ENCODE measurements around the gene RENBP.

Gene RENBP

DNA sequence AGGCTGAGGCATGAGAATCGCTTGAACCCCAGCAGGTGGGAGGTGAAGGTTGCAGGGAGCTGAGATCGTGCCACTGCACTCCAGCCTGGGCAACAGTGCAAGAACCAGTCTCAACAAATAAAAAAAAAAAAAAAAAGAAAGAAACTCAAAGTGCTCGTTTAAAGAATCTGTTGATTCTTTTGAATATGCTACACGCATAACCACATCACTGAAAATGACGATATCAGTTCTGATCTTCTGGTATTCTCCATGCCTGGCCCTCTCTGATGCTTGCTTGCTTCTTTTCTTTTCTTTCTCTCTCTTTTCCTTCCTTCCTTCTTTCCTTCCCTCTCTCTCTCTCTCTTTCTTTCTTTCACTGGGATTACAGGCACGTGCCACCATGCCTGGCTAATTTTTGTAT, 32.6 kb downstream of the RENBP start:
- H3K4me1 ChIP-seq (ENCODE audit: control insufficient read depth, insufficient read depth, low read length) = no peaks in the 10 kb centered on the region
- H3K4me3 ChIP-seq (ENCODE audit: low read length) = no peak overlapping the region
- peaks cover 4% of the 10 kb centered on the region for H3K27me3 ChIP-seq (ENCODE audit: control insufficient read depth, insufficient read depth, low read length)
- H3K9ac ChIP-seq (ENCODE audit: low read length) = no peak overlapping the region
- H3K36me3 ChIP-seq (ENCODE audit: control insufficient read depth, insufficient read depth, low read length) = no peaks in the 10 kb centered on the region
- no peak overlapping the region for H3K27ac ChIP-seq (ENCODE audit: low read depth, low read length)

DNA sequence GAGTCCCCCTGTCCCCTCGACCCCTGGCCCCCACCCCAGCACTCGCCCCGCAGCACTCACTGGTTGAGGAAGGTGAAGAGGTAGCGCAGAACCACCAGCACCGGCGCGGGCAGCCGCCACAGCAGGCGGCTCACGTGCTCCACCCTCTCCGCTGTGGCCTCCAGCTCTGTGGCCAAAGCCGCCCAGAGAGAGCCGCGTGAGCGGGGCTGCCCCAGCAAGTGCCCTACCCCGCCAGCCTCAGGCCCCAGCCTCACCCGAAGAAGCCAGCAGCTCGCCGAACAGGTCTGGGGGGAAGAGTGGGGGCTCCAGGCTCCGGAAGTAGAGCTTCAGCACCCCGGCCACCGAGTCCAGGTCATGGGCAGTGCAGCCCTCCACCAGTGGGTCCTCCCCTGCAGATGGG, 34.0 kb downstream of the RENBP start:
- Histone ChIP-seq H3K9ac (ENCODE audit: low read length) (no peak overlapping the region), H3K27ac (ENCODE audit: low read depth, low read length) (no peak overlapping the region), H3K4me1 (ENCODE audit: control insufficient read depth, insufficient read depth, low read length) (no peaks in the 10 kb centered on the region), H3K36me3 (ENCODE audit: control insufficient read depth, insufficient read depth, low read length) (no peaks in the 10 kb centered on the region), H3K4me3 (ENCODE audit: low read length) (no peak overlapping the region), H3K27me3 (ENCODE audit: control insufficient read depth, insufficient read depth, low read length) (peaks cover 9% of the 10 kb centered on the region)

DNA sequence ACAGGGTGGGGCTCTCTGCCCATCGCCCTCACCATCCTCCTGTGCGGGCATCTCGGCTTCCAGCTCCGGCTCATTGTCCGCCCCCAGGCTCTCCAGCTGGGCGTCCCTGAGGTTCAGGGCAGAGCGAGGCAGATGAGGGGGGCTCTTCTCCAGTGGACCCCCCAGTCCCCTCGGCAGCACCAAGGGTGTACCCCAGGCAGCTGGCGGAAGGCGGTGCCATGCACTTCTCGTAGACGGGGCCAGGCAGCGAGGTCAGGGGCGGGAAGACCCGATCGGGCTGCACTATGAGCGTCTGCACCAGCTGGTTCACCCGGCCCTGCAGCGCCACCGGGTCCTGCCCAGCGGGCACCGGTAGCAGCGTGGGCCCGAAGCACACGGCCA, 34.5 kb downstream of the RENBP start:
- H3K27me3 ChIP-seq (ENCODE audit: control insufficient read depth, insufficient read depth, low read length) = peaks cover 9% of the 10 kb centered on the region
- H3K4me1 ChIP-seq (ENCODE audit: control insufficient read depth, insufficient read depth, low read length) = no peaks in the 10 kb centered on the region
- H3K36me3 ChIP-seq (ENCODE audit: control insufficient read depth, insufficient read depth, low read length) = no peaks in the 10 kb centered on the region
- no peak overlapping the region for H3K4me3 ChIP-seq (ENCODE audit: low read length)
- H3K9ac ChIP-seq (ENCODE audit: low read length) = no peak overlapping the region
- H3K27ac ChIP-seq (ENCODE audit: low read depth, low read length) = no peak overlapping the region

DNA sequence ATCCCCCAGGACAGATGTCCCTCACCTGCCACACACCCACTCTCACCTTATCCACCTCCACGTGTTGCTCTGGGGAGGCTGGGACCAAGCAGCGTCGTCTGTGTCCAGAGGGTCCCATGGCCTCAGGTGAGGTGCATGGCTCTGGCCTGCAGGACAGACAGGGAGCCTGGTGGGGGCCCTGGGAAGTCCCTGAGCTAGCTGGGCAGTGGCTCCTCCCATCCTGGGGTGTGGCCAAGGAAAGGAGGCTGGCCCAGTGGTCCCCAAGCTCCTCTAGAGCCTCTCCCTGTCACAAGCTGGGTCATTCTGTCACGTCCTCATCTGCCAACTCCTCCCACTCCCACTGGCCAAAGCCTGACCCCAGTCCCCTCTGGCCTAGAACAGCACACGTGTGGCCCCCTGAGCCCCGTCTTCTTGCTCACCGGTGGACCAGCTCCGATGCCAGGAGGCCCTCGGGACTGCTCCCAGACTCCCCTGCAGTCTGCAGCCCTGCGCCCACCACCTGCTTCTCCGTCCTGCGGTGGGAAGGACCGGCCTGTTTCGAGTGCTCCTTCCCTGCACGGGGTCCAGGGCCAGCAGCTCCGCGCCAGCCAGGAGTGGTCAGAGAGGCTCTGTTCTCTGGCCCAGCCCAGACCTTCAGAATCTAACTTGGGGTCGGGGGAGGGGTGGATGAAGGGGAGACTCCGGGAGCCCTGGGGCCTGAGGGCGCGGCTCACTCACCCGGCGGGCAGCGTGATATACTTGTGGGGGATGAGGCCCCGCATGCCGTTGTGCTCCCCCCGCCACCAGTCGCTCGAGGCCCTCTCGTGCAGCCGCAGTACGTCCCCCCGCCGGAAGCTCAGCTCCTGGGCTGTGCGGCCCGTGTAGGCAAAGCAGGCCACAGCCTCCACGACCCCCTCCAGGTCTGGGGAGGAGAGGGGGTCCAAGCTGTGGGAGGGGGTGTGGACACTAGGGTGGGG, 35.1 kb downstream of the RENBP start:
- Histone ChIP-seq H3K27me3 (ENCODE audit: control insufficient read depth, insufficient read depth, low read length) (peaks cover 9% of the 10 kb centered on the region), H3K9ac (ENCODE audit: low read length) (no peak overlapping the region), H3K4me3 (ENCODE audit: low read length) (no peak overlapping the region), H3K36me3 (ENCODE audit: control insufficient read depth, insufficient read depth, low read length) (no peaks in the 10 kb centered on the region), H3K4me1 (ENCODE audit: control insufficient read depth, insufficient read depth, low read length) (no peaks in the 10 kb centered on the region), H3K27ac (ENCODE audit: low read depth, low read length) (no peak overlapping the region)

DNA sequence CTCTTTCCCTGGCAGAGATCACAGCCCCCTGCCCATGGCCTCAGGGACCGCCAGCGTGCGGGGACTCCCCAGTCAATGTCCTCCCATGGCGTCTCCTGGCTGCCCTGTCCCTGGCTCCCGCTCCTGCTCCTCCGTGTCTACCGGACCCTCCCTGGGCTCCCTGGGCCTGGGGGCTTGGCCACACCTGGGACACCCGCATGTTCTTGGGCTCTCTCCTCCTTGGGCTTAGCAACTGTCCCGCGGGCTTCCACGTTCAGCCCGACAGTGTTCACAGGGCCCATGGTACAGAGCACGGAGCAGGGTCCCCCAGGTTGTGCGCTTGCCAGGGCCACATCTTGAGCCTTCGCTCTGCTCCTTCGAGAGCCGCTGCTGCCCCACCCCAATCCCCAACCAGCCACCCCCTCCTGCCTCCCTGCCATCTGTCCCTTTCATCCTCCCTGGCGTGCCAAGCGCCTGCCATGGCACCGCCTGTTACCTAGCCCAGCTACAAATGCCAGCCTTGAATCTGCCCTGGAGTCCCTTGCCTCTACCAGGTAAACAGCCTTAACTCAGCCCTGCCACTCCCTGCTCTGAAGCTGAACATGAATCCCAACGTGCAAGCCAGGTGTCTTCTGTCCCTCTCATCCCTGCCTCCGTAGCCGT, 36.1 kb downstream of the RENBP start:
- H3K27me3 ChIP-seq (ENCODE audit: control insufficient read depth, insufficient read depth, low read length) = peaks cover 7% of the 10 kb centered on the region
- no peak overlapping the region for H3K4me3 ChIP-seq (ENCODE audit: low read length)

DNA sequence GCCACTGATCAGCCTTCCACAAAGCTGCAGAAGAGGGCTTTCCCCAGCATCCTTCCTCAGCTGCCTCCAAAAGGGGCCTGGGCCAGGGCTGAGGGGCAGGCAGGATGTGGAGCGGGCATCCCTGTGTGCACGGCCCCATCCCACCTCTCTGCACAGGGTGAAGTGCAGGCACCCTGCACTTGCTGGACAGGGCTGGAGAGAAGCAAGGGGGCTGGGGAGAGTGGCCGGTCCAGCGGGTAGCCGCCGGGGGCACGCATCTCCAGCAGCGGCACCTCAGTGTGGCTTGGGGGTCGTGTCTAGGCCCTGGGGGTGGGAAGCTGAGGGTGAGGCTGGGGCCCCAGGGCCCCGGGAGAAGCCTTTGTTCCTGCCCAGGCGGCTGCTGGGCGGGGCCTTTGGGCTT, 37.0 kb downstream of the RENBP start:
- Histone ChIP-seq H3K27me3 (ENCODE audit: control insufficient read depth, insufficient read depth, low read length) (peaks cover 9% of the 10 kb centered on the region), H3K36me3 (ENCODE audit: control insufficient read depth, insufficient read depth, low read length) (no peaks in the 10 kb centered on the region), H3K9ac (ENCODE audit: low read length) (no peak overlapping the region), H3K4me3 (ENCODE audit: low read length) (no peak overlapping the region), H3K27ac (ENCODE audit: low read depth, low read length) (no peak overlapping the region), H3K4me1 (ENCODE audit: control insufficient read depth, insufficient read depth, low read length) (no peaks in the 10 kb centered on the region)

More for the DNA sequence above, 36.1 kb downstream of the RENBP start:
- no peak overlapping the region for H3K9ac ChIP-seq (ENCODE audit: low read length)
- H3K4me1 ChIP-seq (ENCODE audit: control insufficient read depth, insufficient read depth, low read length) = no peaks in the 10 kb centered on the region
- no peak overlapping the region for H3K27ac ChIP-seq (ENCODE audit: low read depth, low read length)
- no peaks in the 10 kb centered on the region for H3K36me3 ChIP-seq (ENCODE audit: control insufficient read depth, insufficient read depth, low read length)

DNA sequence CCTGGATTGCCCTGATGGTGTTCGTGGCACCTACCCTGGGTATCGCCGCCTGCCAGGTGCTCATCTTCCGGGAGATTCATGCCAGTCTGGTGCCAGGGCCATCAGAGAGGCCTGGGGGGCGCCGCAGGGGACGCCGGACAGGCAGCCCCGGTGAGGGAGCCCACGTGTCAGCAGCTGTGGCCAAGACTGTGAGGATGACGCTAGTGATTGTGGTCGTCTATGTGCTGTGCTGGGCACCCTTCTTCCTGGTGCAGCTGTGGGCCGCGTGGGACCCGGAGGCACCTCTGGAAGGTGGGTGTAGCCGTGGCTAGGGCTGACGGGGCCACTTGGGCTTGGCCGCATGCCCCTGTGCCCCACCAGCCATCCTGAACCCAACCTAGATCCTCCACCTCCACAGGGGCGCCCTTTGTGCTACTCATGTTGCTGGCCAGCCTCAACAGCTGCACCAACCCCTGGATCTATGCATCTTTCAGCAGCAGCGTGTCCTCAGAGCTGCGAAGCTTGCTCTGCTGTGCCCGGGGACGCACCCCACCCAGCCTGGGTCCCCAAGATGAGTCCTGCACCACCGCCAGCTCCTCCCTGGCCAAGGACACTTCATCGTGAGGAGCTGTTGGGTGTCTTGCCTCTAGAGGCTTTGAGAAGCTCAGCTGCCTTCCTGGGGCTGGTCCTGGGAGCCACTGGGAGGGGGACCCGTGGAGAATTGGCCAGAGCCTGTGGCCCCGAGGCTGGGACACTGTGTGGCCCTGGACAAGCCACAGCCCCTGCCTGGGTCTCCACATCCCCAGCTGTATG, 38.1 kb downstream of the RENBP start:
- no peak overlapping the region for H3K9ac ChIP-seq (ENCODE audit: low read length)
- no peak overlapping the region for H3K27ac ChIP-seq (ENCODE audit: low read depth, low read length)
- H3K27me3 ChIP-seq (ENCODE audit: control insufficient read depth, insufficient read depth, low read length) = peaks cover 9% of the 10 kb centered on the region
- H3K4me1 ChIP-seq (ENCODE audit: control insufficient read depth, insufficient read depth, low read length) = no peaks in the 10 kb centered on the region
- no peak overlapping the region for H3K4me3 ChIP-seq (ENCODE audit: low read length)
- H3K36me3 ChIP-seq (ENCODE audit: control insufficient read depth, insufficient read depth, low read length) = no peaks in the 10 kb centered on the region

DNA sequence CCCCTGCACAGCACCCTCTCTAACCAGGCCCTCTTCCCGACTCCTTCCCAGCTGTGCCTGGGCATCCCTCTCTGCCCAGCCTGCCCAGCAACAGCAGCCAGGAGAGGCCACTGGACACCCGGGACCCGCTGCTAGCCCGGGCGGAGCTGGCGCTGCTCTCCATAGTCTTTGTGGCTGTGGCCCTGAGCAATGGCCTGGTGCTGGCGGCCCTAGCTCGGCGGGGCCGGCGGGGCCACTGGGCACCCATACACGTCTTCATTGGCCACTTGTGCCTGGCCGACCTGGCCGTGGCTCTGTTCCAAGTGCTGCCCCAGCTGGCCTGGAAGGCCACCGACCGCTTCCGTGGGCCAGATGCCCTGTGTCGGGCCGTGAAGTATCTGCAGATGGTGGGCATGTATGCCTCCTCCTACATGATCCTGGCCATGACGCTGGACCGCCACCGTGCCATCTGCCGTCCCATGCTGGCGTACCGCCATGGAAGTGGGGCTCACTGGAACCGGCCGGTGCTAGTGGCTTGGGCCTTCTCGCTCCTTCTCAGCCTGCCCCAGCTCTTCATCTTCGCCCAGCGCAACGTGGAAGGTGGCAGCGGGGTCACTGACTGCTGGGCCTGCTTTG, 38.9 kb downstream of the RENBP start:
- no peak overlapping the region for H3K4me3 ChIP-seq (ENCODE audit: low read length)
- H3K4me1 ChIP-seq (ENCODE audit: control insufficient read depth, insufficient read depth, low read length) = no peaks in the 10 kb centered on the region

DNA sequence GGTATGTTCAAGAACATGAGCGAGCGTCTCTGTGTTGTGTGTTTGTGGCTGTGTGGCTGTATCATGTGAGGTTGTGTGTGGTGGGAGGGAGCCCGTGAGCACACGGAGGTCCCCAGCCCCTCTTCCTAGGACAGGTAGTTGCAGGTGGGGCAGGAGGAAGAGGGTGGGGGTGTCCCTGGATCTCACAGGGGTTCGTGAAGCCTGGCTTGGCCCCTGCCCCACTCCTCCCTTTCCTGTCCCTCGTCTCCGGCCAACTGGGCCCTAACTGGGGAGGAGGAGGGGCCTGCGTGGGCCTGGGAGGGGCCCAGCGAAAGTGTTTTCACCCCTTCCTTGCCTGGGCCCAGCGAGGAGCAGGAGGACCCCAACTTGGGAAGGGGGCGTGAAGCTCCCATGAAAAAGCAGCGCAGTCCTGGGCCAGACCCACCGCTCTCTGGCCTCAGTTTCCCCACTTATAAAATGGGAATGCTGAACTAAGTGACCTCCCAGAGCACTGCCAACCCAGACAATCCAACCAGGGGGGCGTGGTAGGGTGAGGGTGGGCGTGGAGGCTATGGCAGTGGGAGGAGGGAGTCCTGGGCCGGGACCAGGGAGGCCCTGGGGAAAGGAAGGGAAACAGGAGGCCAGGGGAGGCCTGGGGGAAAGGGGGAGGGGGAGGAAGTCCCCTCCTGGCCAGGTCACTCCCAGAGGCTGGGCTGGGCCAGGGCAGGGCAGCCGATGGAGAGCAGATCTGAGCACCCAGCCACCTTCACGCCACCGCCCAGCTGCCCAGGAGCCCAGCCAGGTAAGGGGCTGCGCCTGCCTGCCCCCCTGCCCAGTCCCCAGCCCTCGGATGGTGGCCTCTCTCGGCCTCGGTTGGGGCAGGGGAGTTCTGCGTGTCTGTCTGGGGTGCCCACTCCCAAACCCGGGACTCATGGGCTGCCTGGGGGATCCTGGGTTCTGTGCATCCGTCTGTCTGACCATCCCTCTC, 40.2 kb downstream of the RENBP start, which contains the start of gene AVPR2:
Gene AVPR2, plus strand, starts transcription at position 683 of the 967 bp plus-strand sequence. CDS start 473 bp downstream, outside the sequence.
- H3K9ac ChIP-seq (ENCODE audit: low read length) = no peak within 1 kb of the TSS
- no peak within 1 kb of the TSS for H3K4me3 ChIP-seq (ENCODE audit: low read length)
- H3K4me1 ChIP-seq (ENCODE audit: control insufficient read depth, insufficient read depth, low read length) = no peaks in the 10 kb centered on the region
- peaks cover 9% of the 10 kb centered on the region for H3K27me3 ChIP-seq (ENCODE audit: control insufficient read depth, insufficient read depth, low read length)
- peak within 1 kb of the TSS; percentile 15 for H3K27ac ChIP-seq (ENCODE audit: low read depth, low read length)
- H3K36me3 ChIP-seq (ENCODE audit: control insufficient read depth, insufficient read depth, low read length) = no peaks in the 10 kb centered on the region

More for the DNA sequence above, 38.9 kb downstream of the RENBP start:
- no peak overlapping the region for H3K27ac ChIP-seq (ENCODE audit: low read depth, low read length)
- H3K36me3 ChIP-seq (ENCODE audit: control insufficient read depth, insufficient read depth, low read length) = no peaks in the 10 kb centered on the region
- no peak overlapping the region for H3K9ac ChIP-seq (ENCODE audit: low read length)
- peaks cover 9% of the 10 kb centered on the region for H3K27me3 ChIP-seq (ENCODE audit: control insufficient read depth, insufficient read depth, low read length)

DNA sequence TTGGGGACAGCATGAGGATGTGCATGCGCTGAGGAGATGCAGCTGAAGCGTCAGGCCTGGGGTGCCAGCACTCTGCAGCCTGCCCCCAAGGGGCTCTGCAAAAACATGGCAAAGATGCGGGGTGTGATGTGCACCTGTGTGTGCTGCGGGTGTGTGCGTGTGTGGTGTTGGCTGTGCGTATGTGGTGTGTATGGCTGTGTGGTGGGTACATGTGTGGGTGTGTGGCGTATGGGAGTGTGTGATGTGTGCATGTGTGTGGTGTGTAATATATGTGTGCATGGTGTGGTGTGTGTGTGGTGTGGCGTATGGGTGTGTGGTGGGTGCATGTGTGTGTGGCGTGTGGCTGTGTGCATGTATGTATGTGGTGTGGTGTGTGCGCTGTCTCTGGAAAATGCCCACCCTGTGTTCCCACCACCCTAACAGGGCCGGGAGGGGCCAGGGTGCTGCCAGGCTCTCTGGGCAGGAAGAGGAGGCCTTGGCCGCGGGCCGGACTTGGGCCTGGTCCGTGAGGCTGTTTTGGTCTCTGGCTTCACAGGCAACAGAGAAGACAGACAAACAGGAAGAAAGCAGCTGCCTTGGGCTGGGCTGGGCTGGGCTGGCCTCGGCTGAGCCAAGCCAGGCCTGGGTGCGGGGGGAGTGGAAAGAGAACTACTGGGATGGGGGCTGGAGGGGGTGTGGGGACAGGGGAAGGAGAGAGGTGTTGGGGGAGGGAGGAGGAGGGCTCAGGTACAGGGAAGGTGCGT, 41.0 kb downstream of the RENBP start:
- H3K27me3 ChIP-seq (ENCODE audit: control insufficient read depth, insufficient read depth, low read length) = peaks cover 9% of the 10 kb centered on the region
- no peak overlapping the region for H3K4me3 ChIP-seq (ENCODE audit: low read length)
- H3K27ac ChIP-seq (ENCODE audit: low read depth, low read length) = peak overlapping the region; percentile 15
- H3K4me1 ChIP-seq (ENCODE audit: control insufficient read depth, insufficient read depth, low read length) = no peaks in the 10 kb centered on the region
- no peaks in the 10 kb centered on the region for H3K36me3 ChIP-seq (ENCODE audit: control insufficient read depth, insufficient read depth, low read length)
- H3K9ac ChIP-seq (ENCODE audit: low read length) = no peak overlapping the region

DNA sequence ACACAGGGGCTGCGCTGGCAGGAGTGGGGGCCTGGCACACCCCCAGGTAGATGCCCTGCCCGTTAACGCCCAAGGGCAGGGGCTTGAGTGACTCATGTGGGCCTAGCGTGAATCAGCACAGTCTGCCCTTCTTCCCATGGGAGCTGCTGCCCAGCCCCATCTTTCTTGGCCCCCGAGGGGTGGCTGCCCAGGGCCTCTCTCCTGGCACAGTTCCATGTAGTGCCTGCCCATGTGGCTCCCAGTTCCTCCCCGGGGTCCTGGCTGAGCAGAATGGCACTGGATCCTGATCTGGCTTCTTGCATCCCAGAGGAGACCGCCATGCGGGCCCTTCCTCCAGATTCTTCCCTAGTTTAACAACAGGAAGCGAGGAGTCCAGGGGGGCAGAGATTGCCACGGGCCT, 42.1 kb downstream of the RENBP start:
- peaks cover 12% of the 10 kb centered on the region for H3K27me3 ChIP-seq (ENCODE audit: control insufficient read depth, insufficient read depth, low read length)
- H3K27ac ChIP-seq (ENCODE audit: low read depth, low read length) = no peak overlapping the region
- no peaks in the 10 kb centered on the region for H3K4me1 ChIP-seq (ENCODE audit: control insufficient read depth, insufficient read depth, low read length)
- no peak overlapping the region for H3K9ac ChIP-seq (ENCODE audit: low read length)
- no peak overlapping the region for H3K4me3 ChIP-seq (ENCODE audit: low read length)
- no peaks in the 10 kb centered on the region for H3K36me3 ChIP-seq (ENCODE audit: control insufficient read depth, insufficient read depth, low read length)

Data from rectal smooth muscle tissue (tissue), 1 donor.